Dendritic cell treated with granulocyte-macrophage colony-stimulating factor and Interleukin-4, amounts not matched to agents 40 ng/mL and 50 ng/mL, for 4 days (primary cell): Measurements from ENCODE around the gene CCR7.
"Not testable (repeated sequence)": the region's sequence is repeated elsewhere in the genome, so short reads cannot be mapped to it uniquely, and the experiment has no call there.

Experiments used
- H3K27ac Mint-ChIP-seq: one replicate; pipeline ENCODE4 v1.8.0; 2022; ENCODE audit warnings: mild to moderate bottlenecking, mixed read lengths
- H3K27me3 Mint-ChIP-seq: one replicate; pipeline ENCODE4 v1.8.0; 2022; ENCODE audit warnings: mild to moderate bottlenecking, mixed read lengths
- H3K36me3 Mint-ChIP-seq: one replicate; pipeline ENCODE4 v1.8.0; 2022; ENCODE audit warnings: low read depth, mixed read lengths
- H3K4me1 Mint-ChIP-seq: one replicate; pipeline ENCODE4 v1.8.0; 2022; ENCODE audit warnings: low read depth, mixed read lengths
- H3K4me3 Mint-ChIP-seq: one replicate; pipeline ENCODE4 v1.8.0; 2022; ENCODE audit warnings: mild to moderate bottlenecking, moderate library complexity, mixed read lengths
- H3K9me3 Mint-ChIP-seq: one replicate; pipeline ENCODE4 v1.8.0; 2022; ENCODE audit warnings: mixed read lengths
- intact Hi-C: fragments of 100-400 bp; cut with micrococcal nuclease; formaldehyde crosslinking; loops from one replicate; pipeline ENCODE4 v1.15.0; 2022

Gene CCR7

DNA sequence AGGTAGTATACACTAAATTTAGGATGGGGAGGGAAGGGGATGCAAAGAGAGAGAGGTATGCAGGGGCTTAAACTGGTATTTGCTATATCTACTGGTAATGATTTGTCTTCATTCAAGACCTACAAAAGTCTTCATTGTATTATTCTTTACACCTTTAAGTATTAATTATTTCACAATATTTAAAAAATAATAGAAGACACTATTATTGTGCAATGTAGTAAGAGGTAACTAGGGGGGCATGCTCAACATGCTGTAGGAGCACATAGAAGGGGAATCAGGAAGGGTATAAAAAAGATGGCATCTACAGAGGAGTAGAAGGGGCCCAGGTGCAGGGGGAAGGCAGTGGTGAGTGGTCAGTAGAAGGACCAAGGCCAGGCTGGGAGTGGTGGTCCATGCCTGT, 14.9 kb upstream of the CCR7 start:
- peaks cover 13% of the 10 kb centered on the region for H3K27me3 Mint-ChIP-seq
- H3K27ac Mint-ChIP-seq: no peak overlapping the region
- H3K36me3 Mint-ChIP-seq: no peaks in the 10 kb centered on the region
- intact Hi-C loops: no loop called here
- peaks cover 9% of the 10 kb centered on the region for H3K4me1 Mint-ChIP-seq
- H3K9me3 Mint-ChIP-seq: peaks cover 13% of the 10 kb centered on the region
- H3K4me3 Mint-ChIP-seq: no peak overlapping the region

DNA sequence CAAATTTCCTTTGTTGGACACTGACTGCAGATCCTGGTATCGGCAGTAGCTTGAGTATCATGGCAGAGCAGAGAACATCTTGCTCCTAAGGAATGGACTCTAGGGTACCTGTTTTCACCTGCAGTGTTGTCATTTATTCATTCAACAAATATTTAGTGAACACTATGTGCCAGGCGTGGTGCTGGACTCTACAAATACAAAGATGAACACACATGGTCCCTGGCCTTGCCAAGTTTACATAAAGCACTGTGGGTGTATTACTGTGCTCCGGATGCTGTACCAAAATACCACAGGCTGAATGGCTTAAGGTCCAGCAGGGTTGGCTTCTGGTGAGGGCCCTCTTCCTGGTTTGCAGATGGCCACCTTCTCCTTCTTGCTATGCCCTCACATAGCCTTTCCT, 14.2 kb upstream of the CCR7 start:
- H3K27me3 Mint-ChIP-seq: peaks cover 12% of the 10 kb centered on the region
- intact Hi-C loops: no loop called here

DNA sequence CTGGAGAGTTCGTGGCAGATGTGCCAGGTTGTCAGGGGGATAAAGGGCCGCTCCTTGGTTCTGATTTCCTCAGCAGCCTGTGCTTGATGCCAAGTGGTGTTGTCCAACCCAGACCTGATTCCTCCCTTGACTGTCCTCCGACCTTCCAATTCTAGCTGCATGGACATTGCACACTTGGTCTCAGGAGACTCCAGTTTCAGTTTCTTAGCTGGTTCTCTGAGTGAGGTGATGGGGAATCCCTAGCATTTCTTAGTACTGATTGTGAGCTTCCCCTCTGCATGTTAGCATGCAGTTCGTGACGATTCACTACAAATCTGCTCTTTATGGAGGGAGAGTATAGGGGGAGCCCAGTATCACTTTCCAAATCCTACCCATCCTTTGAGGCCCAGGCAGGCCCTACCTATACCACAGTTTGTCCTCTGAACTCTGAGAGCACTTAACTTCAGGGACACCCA, 12.4 kb upstream of the CCR7 start:
- H3K27me3 Mint-ChIP-seq: peaks cover 12% of the 10 kb centered on the region
- H3K4me3 Mint-ChIP-seq: no peak overlapping the region
- peaks cover 16% of the 10 kb centered on the region for H3K4me1 Mint-ChIP-seq
- H3K36me3 Mint-ChIP-seq: no peaks in the 10 kb centered on the region
- H3K27ac Mint-ChIP-seq: no peak overlapping the region
- H3K9me3 Mint-ChIP-seq: peaks cover 19% of the 10 kb centered on the region
- intact Hi-C loops: no loop called here

More for the DNA sequence above, 14.2 kb upstream of the CCR7 start:
- no peak overlapping the region for H3K27ac Mint-ChIP-seq
- H3K4me1 Mint-ChIP-seq: peaks cover 9% of the 10 kb centered on the region
- H3K9me3 Mint-ChIP-seq: peaks cover 13% of the 10 kb centered on the region
- no peak overlapping the region for H3K4me3 Mint-ChIP-seq
- no peaks in the 10 kb centered on the region for H3K36me3 Mint-ChIP-seq

DNA sequence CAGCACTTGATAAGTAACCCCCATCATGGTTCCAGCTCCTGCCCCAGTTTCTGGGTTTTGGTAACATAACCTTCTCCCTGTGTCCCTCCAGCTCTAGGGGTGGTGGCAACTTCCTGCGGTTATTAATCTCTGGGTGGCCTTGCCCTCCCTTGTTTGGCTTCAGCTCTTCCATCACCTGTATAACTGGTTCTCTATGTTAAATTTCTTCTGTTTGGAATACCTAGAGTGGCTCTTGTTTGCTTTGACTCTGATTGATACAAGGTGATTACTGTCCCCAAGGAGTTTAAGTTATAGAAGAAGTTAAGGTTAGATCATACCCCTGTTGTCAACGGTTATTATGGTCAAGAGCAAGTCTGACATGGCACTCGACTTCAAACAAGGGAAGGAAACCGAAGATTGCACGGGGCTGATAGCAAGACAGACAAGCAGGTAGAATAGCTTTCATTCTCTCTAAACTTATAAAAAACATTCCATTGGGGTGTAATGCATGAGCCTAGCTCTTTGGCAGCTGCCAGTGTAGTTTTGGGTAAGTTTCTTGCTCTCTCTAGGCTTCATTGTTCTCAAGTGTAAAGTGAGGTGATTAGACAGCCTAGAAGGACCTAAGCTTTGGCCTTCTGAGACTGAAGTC, 11.0 kb upstream of the CCR7 start:
- Mint-ChIP-seq H3K9me3 (peaks cover 19% of the 10 kb centered on the region), H3K4me3 (no peak overlapping the region), H3K27ac (no peak overlapping the region), H3K27me3 (peaks cover 10% of the 10 kb centered on the region), H3K4me1 (peaks cover 11% of the 10 kb centered on the region), H3K36me3 (no peaks in the 10 kb centered on the region)
- intact Hi-C loops: no loop called here

DNA sequence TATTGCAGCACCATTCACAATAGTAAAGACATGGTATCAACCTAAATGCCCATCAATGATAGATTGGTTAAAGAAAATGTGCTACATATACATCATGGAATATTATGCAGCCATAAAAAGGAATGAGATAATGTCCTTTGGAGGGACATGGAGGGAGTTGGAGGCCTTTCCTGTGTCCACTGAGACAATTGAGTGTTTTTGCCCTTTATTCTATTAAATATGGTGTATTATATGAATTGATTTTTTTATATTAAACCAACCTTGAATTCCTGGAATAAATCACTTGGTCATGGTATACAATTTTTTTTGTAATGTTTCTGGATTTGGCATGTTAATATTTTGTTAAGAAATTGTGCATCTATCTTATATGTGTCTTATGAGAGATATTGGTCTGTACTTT, 9.0 kb upstream of the CCR7 start:
- no peak overlapping the region for H3K4me3 Mint-ChIP-seq
- H3K27ac Mint-ChIP-seq: no peak overlapping the region
- H3K36me3 Mint-ChIP-seq: no peaks in the 10 kb centered on the region
- intact Hi-C loops: no loop called here
- H3K4me1 Mint-ChIP-seq: peaks cover 11% of the 10 kb centered on the region
- H3K9me3 Mint-ChIP-seq: peaks cover 19% of the 10 kb centered on the region
- H3K27me3 Mint-ChIP-seq: peaks cover 22% of the 10 kb centered on the region

DNA sequence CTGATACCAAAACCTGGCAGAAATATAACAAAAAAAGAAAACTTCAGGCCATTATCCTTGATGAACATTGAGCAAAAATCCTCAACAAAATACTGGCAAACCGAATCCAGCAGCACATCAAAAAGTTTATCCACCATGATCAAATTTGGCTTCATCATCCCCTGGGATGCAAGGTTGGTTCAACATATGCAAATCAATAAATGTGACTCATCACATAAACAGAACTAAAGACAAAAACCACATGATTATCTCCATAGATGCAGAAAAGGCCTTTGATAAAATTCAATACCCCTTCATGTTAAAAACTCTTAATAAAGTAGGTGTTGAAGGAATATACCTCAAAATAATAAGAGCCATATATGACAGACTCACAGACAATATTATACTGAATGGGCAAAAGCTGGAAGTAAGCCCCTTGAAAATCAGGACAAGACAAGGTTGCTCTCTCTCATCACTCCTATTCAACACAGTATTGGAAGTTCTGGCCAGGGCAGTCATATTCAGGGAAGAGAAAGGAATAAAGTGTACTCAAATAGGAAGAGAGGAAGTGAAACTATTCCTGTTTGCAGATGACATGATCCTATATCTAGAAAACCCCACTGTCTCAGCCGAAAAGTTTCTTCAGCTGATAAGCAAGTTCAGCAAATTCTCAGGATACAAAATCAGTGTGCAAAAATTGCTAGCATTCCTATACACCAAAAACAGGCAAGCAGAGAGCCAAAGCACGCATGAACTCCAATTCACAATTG, 7.1 kb upstream of the CCR7 start:
- Mint-ChIP-seq H3K27me3 (peaks cover 27% of the 10 kb centered on the region), H3K9me3 (peaks cover 19% of the 10 kb centered on the region), H3K4me1 (peaks cover 11% of the 10 kb centered on the region)
- intact Hi-C loops, H3K36me3 Mint-ChIP-seq, H3K27ac Mint-ChIP-seq, H3K4me3 Mint-ChIP-seq: not testable (repeated sequence)

DNA sequence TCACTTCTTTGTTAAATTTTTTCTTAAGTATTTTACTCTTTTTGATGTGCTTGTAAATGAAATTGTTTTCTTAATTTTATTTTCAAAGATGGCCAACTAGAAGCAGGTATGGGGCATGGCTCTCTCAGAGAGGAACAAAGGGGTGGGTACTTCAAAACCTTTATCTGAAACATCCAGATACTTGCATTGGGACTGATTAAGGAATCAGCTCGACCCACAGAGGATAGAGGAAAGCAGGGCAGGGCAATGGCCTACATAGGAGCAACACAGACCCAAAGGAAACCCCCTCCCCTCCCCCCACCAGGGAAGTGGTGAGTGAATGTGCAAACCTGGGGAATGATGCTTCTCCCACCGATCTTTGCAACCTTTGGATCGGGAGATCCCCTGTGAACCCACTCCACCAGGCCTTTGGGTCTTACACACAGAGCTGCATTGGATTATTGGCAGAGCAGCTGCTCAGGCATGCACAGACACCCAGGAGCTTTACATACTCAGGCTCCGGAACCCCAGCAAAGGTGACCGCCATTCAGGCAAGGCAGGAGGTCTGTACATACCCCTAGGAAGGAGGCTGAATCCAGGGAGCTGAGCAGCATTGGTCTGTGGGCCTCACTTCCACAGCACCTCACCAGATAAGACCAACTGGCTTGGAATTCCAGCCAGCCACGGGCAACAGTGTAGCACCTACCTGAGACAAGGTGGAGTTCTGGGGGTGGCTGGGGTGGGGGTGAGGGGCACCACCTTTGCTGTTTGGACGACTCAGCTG, 3.0 kb upstream of the CCR7 start:
- Mint-ChIP-seq H3K4me3 (no peak overlapping the region), H3K36me3 (no peaks in the 10 kb centered on the region), H3K4me1 (peaks cover 10% of the 10 kb centered on the region), H3K27me3 (peaks cover 42% of the 10 kb centered on the region), H3K9me3 (no peaks in the 10 kb centered on the region), H3K27ac (no peak overlapping the region)
- intact Hi-C loops: no loop called here

DNA sequence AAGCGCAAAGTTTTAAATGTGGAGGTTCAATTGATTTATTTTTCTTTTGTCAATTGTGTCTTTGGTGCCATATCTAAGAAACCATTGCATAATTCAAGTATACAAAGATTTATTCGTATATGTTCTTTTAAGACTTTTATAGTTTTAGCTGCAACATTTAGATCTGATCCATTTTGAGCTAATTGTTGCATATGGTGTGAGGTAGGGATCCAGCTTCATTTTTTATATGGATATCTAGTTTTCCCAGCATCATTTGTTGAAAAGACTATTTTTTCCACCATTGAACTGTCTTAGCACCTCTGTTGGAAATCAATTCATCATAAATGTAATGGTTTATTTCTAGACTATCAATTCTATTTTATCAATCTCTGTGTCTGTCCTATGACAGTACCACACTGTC, 2.1 kb upstream of the CCR7 start:
- intact Hi-C loops: no loop called here
- Mint-ChIP-seq H3K4me3 (no peak overlapping the region), H3K27me3 (peaks cover 51% of the 10 kb centered on the region), H3K36me3 (no peaks in the 10 kb centered on the region), H3K9me3 (no peaks in the 10 kb centered on the region), H3K4me1 (peaks cover 2% of the 10 kb centered on the region), H3K27ac (no peak overlapping the region)

DNA sequence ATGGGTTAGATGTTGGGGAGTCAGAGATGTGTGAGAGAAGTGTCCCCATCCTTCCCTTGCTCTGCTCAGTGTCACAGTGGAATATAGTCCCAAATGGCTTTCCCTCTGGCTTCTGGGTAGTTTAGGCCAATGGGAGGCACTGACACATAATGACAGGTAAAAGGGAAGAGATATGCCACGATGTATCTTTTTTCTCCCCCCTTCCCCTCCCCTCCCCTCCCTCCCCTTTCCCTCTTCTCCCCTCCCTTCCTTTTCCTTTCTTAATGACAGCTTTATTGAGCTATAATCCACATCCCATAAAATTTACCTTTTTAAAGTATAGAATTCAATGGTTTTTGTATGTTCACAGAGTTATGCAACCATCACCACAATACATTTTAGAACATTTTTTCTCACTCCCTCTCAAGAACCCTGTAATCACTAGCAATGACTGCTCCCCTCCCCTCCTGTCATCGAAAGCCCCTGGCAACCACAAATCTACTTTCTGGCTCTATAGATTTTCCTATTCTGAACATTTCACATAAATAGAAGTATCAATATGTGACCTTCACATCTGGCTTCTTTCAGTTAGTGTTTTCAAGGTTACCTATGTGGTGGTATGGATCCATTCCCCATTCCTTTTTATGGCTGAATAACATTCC, 617 bp upstream of the CCR7 start:
- H3K4me3 Mint-ChIP-seq: no peak overlapping the region
- H3K9me3 Mint-ChIP-seq: no peaks in the 10 kb centered on the region
- H3K27ac Mint-ChIP-seq: no peak overlapping the region
- H3K36me3 Mint-ChIP-seq: no peaks in the 10 kb centered on the region
- intact Hi-C loops: no loop called here
- peaks cover 55% of the 10 kb centered on the region for H3K27me3 Mint-ChIP-seq
- peaks cover 9% of the 10 kb centered on the region for H3K4me1 Mint-ChIP-seq

GRCh38 chr17:40564195-40564882, 933 bp downstream of the CCR7 start:
- Mint-ChIP-seq H3K27ac (no peak overlapping the region), H3K4me3 (no peak overlapping the region), H3K36me3 (no peaks in the 10 kb centered on the region), H3K27me3 (peaks cover 59% of the 10 kb centered on the region), H3K9me3 (no peaks in the 10 kb centered on the region), H3K4me1 (peaks cover 15% of the 10 kb centered on the region)
- intact Hi-C loops: no loop called here

GRCh38 chr17:40563220-40564052, 1.8 kb downstream of the CCR7 start:
- peaks cover 15% of the 10 kb centered on the region for H3K4me1 Mint-ChIP-seq
- H3K27ac Mint-ChIP-seq: no peak overlapping the region
- intact Hi-C loops: no loop called here
- H3K36me3 Mint-ChIP-seq: no peaks in the 10 kb centered on the region
- H3K9me3 Mint-ChIP-seq: no peaks in the 10 kb centered on the region
- H3K27me3 Mint-ChIP-seq: peaks cover 61% of the 10 kb centered on the region
- no peak overlapping the region for H3K4me3 Mint-ChIP-seq

- intact Hi-C loops: no loop called here
- Mint-ChIP-seq H3K36me3 (no peaks in the 10 kb centered on the region), H3K27me3 (peaks cover 66% of the 10 kb centered on the region), H3K4me3 (no peak overlapping the region), H3K4me1 (peaks cover 15% of the 10 kb centered on the region), H3K27ac (no peak overlapping the region), H3K9me3 (no peaks in the 10 kb centered on the region)
These were observed 2.4 kb downstream of the CCR7 start for GRCh38 chr17:40562838-40563219.
